OCI-LY1 (cell line): ENCODE measurements around the gene CDC34.
A peak's percentile ranks its signal among the peaks of the same experiment; 100 is the strongest.

Experiments used
- H2AFZ ChIP-seq: fragments of 200-600 bp; sonication (generic), shearing (Covaris generic); 2 replicates; pipeline ENCODE4 v1.6.0; 2014; ENCODE audit warnings: antibody characterized with exemption, mild to moderate bottlenecking, low read length
- H3F3A ChIP-seq: fragments of 200-600 bp; sonication (generic), shearing (Covaris generic); 2 replicates; pipeline ENCODE4 v1.6.0; 2014; ENCODE audit warnings: mild to moderate bottlenecking, antibody characterized with exemption, low read length, moderate library complexity; ENCODE audit not compliant: insufficient read depth
- H3K27ac ChIP-seq: fragments of 200-600 bp; sonication (generic); 2 replicates; pipeline ENCODE4 v1.5.1; 2014; ENCODE audit warnings: low read length, mixed run types, mild to moderate bottlenecking, low read depth; ENCODE audit not compliant: poor library complexity, severe bottlenecking
- H3K27me3 ChIP-seq: fragments of 200-600 bp; sonication (generic); 2 replicates; pipeline ENCODE4 v1.6.0; 2014; ENCODE audit warnings: antibody characterized with exemption, mild to moderate bottlenecking, low read length, moderate library complexity; ENCODE audit not compliant: insufficient read depth
- H3K36me3 ChIP-seq: fragments of 200-600 bp; sonication (generic); 2 replicates; pipeline ENCODE4 v1.6.1; 2014; ENCODE audit warnings: mild to moderate bottlenecking, antibody characterized with exemption, low read length, moderate library complexity, mixed read lengths; ENCODE audit not compliant: insufficient read depth
- H3K4me1 ChIP-seq: fragments of 200-600 bp; sonication (generic); 2 replicates; pipeline ENCODE4 v1.5.1; 2014; ENCODE audit warnings: mild to moderate bottlenecking, low read length, moderate library complexity; ENCODE audit not compliant: insufficient read depth, severe bottlenecking
- H3K4me2 ChIP-seq: fragments of 200-600 bp; sonication (generic), shearing (Covaris generic); 2 replicates; pipeline ENCODE4 v1.6.1; 2014; ENCODE audit warnings: low read length
- H3K4me3 ChIP-seq: fragments of 200-600 bp; sonication (generic); 2 replicates; pipeline ENCODE4 v1.5.1; 2014; ENCODE audit warnings: low read length, low read depth, mild to moderate bottlenecking, mixed read lengths; ENCODE audit not compliant: poor library complexity, severe bottlenecking
- H3K79me2 ChIP-seq: fragments of 200-600 bp; shearing (Covaris generic); 2 replicates; pipeline ENCODE4 v1.6.1; 2016; ENCODE audit warnings: mixed run types, low read length, mixed read lengths; ENCODE audit not compliant: insufficient read depth
- H3K9ac ChIP-seq: fragments of 200-600 bp; sonication (generic), shearing (Covaris generic); 2 replicates; pipeline ENCODE4 v1.6.1; 2014; ENCODE audit warnings: mild to moderate bottlenecking, low read length, mixed read lengths
- H3K9me2 ChIP-seq: fragments of 200-600 bp; sonication (generic), shearing (Covaris generic); 2 replicates; pipeline ENCODE4 v1.6.1; 2014; ENCODE audit warnings: low read depth, mild to moderate bottlenecking, low read length, mixed read lengths
- H3K9me3 ChIP-seq: fragments of 200-600 bp; shearing (Covaris generic); 2 replicates; pipeline ENCODE4 v1.6.1; 2014; ENCODE audit warnings: low read length, mixed read lengths
- H4K20me1 ChIP-seq: fragments of 200-600 bp; sonication (generic), shearing (Covaris generic); 2 replicates; pipeline ENCODE4 v1.6.0; 2016; ENCODE audit warnings: mild to moderate bottlenecking, low read length; ENCODE audit not compliant: insufficient read depth
- EZH2 ChIP-seq: fragments of 200-600 bp; sonication (generic), shearing (Covaris generic); IDR thresholded peaks from 2 replicates; pipeline ENCODE4 v1.8.0; 2017; ENCODE audit warnings: borderline replicate concordance, mixed run types, mild to moderate bottlenecking, antibody characterized with exemption, low read length, moderate library complexity, mixed read lengths
- TF ChIP-seq, protein P1 (sequence below): fragments of 200-600 bp; sonication (generic), shearing (Covaris generic); IDR thresholded peaks from 2 replicates; pipeline ENCODE4 v1.5.1; 2017; ENCODE audit warnings: mild to moderate bottlenecking, antibody characterized with exemption, low read length, moderate library complexity, mixed read lengths

Gene CDC34

GRCh38 chr19:512547-513365 lies 18.8 kb upstream of the CDC34 start:
- H3K79me2 ChIP-seq, result no peaks in the 10 kb centered on the region
- H4K20me1 ChIP-seq, result no peaks in the 10 kb centered on the region
- H3K9ac ChIP-seq, result no peak overlapping the region
- H3K4me1 ChIP-seq, result peaks cover 43% of the 10 kb centered on the region
- peaks cover 17% of the 10 kb centered on the region for H3K36me3 ChIP-seq
- TF ChIP-seq, protein P1, sequence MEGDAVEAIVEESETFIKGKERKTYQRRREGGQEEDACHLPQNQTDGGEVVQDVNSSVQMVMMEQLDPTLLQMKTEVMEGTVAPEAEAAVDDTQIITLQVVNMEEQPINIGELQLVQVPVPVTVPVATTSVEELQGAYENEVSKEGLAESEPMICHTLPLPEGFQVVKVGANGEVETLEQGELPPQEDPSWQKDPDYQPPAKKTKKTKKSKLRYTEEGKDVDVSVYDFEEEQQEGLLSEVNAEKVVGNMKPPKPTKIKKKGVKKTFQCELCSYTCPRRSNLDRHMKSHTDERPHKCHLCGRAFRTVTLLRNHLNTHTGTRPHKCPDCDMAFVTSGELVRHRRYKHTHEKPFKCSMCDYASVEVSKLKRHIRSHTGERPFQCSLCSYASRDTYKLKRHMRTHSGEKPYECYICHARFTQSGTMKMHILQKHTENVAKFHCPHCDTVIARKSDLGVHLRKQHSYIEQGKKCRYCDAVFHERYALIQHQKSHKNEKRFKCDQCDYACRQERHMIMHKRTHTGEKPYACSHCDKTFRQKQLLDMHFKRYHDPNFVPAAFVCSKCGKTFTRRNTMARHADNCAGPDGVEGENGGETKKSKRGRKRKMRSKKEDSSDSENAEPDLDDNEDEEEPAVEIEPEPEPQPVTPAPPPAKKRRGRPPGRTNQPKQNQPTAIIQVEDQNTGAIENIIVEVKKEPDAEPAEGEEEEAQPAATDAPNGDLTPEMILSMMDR, result no peak
- no peak for TF ChIP-seq EZH2
- H3K9me3 ChIP-seq, result no peaks in the 10 kb centered on the region
- H3K4me3 ChIP-seq, result no peak overlapping the region
- H3K4me2 ChIP-seq, result no peak overlapping the region; the same call in 1 of the 2 replicates
- H3F3A ChIP-seq, result no peaks in the 10 kb centered on the region
- H3K9me2 ChIP-seq, result no peaks in the 10 kb centered on the region
- H3K27me3 ChIP-seq, result no peaks in the 10 kb centered on the region
- H3K27ac ChIP-seq, result peak overlapping the region; percentile 93
- H2AFZ ChIP-seq, result no peak overlapping the region

- Histone ChIP-seq H3K27ac (no peak overlapping the region), H3K27me3 (no peaks in the 10 kb centered on the region), H3K4me2 (no peak overlapping the region), H4K20me1 (no peaks in the 10 kb centered on the region), H3K9ac (no peak overlapping the region), H2AFZ (no peak overlapping the region), H3K36me3 (peaks cover 17% of the 10 kb centered on the region), H3K79me2 (no peaks in the 10 kb centered on the region), H3K9me3 (no peaks in the 10 kb centered on the region), H3F3A (no peaks in the 10 kb centered on the region), H3K4me1 (peaks cover 36% of the 10 kb centered on the region), H3K9me2 (no peaks in the 10 kb centered on the region), H3K4me3 (no peak overlapping the region)
- TF ChIP-seq EZH2, result no peak
- TF ChIP-seq, protein P1, result no peak
Observed at GRCh38 chr19:513368-514165, 18.0 kb upstream of the CDC34 start.

GRCh38 chr19:514166-514663 lies 17.3 kb upstream of the CDC34 start:
- TF ChIP-seq EZH2, result no peak
- TF ChIP-seq, protein P1, result no peak
- no peak overlapping the region for H3K4me2 ChIP-seq
- H3K36me3 ChIP-seq, result peaks cover 17% of the 10 kb centered on the region
- H3F3A ChIP-seq, result no peaks in the 10 kb centered on the region
- no peaks in the 10 kb centered on the region for H3K9me3 ChIP-seq
- H3K4me3 ChIP-seq, result no peak overlapping the region
- H3K9me2 ChIP-seq, result no peaks in the 10 kb centered on the region
- H3K27me3 ChIP-seq, result no peaks in the 10 kb centered on the region
- no peak overlapping the region for H2AFZ ChIP-seq
- H3K79me2 ChIP-seq, result no peaks in the 10 kb centered on the region
- H4K20me1 ChIP-seq, result no peaks in the 10 kb centered on the region
- no peak overlapping the region for H3K27ac ChIP-seq
- peaks cover 29% of the 10 kb centered on the region for H3K4me1 ChIP-seq
- H3K9ac ChIP-seq, result no peak overlapping the region
